ENCODE measurements around the gene DDX1.

- TF ChIP-seq POLR2AphosphoS5 (IDR thresholded peaks at IDR 0.05) (no peak), CTCF (IDR thresholded peaks at IDR 0.05) (no peak)
These were observed 82.4 kb downstream of the DDX1 start for GRCh38 chr2:15673919-15674636.
